Sigmoid colon (tissue), 7 donors: ENCODE data around the gene G3BP1. TPM values are rescaled to one million over a fixed set of nuclear protein-coding genes. Genes with fewer than 3 reads are reported as not detected.

ENCODE experiments used
- DNase-seq: peaks from one replicate; pipeline ENCODE4 v3.0.0-alpha.2; 2019
- H3K27ac ChIP-seq, 4 donors: fragments of 200-600 bp; sonication (generic); one replicate each; pipeline ENCODE4 v1.5.1; 2016 to 2019; ENCODE audit warnings: mild to moderate bottlenecking in 1 of 4
- H3K27me3 ChIP-seq, 3 donors: fragments of 200-600 bp; sonication (generic); one replicate each; pipeline ENCODE4 v1.5.1; 2019; ENCODE audit warnings: mild to moderate bottlenecking in 1 of 3
- H3K36me3 ChIP-seq, 4 donors: fragments of 200-600 bp; sonication (generic); one replicate each; pipeline ENCODE4 v1.5.1; 2016 to 2019
- H3K4me1 ChIP-seq, 4 donors: fragments of 200-600 bp; sonication (generic); one replicate each; pipeline ENCODE4 v1.5.1; 2017 to 2019
- H3K4me3 ChIP-seq, 4 donors: fragments of 200-600 bp; sonication (generic); one replicate each; pipeline ENCODE4 v1.5.1; 2017 to 2019; ENCODE audit warnings: mild to moderate bottlenecking in 2 of 4, moderate library complexity in 1 of 4
- H3K9me3 ChIP-seq, 4 donors: fragments of 200-600 bp in 3 of 4; sonication (generic) in 3 of 4; one replicate each; pipeline versions ENCODE4 v1.5.1 to v1.6.1; 2013 to 2019
- CTCF ChIP-seq, 4 experiments: fragments of 450-650 bp in 3 of 4; fragments of 200-600 bp in 1 of 4; IDR thresholded peaks; one replicate each; pipeline ENCODE4 v1.5.1; 2016 to 2019; ENCODE audit warnings: antibody characterized with exemption in 4 of 4, mild to moderate bottlenecking in 3 of 4, moderate library complexity in 2 of 4
- EP300 ChIP-seq, 4 donors: sonication (generic); formaldehyde crosslinking; IDR thresholded peaks; one replicate each; pipeline ENCODE4 v1.6.1; 2017; ENCODE audit warnings: antibody characterized with exemption in 4 of 4
- POLR2A ChIP-seq, 2 donors: fragments of 450-650 bp; IDR thresholded peaks; one replicate each; pipeline ENCODE4 v1.6.1; 2016; ENCODE audit warnings: antibody characterized with exemption in 2 of 2, mild to moderate bottlenecking in 2 of 2, moderate library complexity in 2 of 2
- POLR2AphosphoS5 ChIP-seq, 4 donors: sonication (generic); formaldehyde crosslinking; IDR thresholded peaks; one replicate each; pipeline ENCODE4 v1.6.1; 2017; ENCODE audit warnings: antibody characterized with exemption in 4 of 4
- WGBS, 2 donors: extraction: QIAGEN DNeasy Blood & Tissue Kit; methylation state at CpG; one replicate each; pipeline ENCODE4 v1.1.7; 2013; 5-methylcytosine and 5-hydroxymethylcytosine counted together
- intact Hi-C: fragments of 100-400 bp; cut with DNase I; formaldehyde crosslinking; loops from one replicate; pipeline ENCODE4 v1.15.1; 2023
- polyA plus RNA-seq, 3 donors: library from polyadenylated mRNA; stranded (reverse); fragments of 200-250 nt; gene quantifications; one replicate each; pipeline ENCODE4 v1.2.3, GENCODE V29; 2013
- total RNA-seq, 4 donors: library from RNA; depleted of rRNA; stranded (reverse); fragments of >200 nt; gene quantifications; one replicate each; pipeline ENCODE4 v1.1.0, GENCODE V29; 2016
- donor health status: healthy with polysubstance abuse.
- donor health status: Bipolar disorder and iron deficiency.
- donor health status: healthy.

Gene G3BP1
- total and polyA plus RNA-seq, 7 donors = 16.8 to 158 (median 68.5) TPM

GRCh38 chr5:151810897-151811296 is 39.1 kb downstream of the G3BP1 start:
- intact Hi-C loops = no loop called here
- DNase-seq = no peak
- Histone ChIP-seq H3K27me3 (no peaks in the 10 kb centered on the region), H3K27ac (no peak overlapping the region), H3K4me1 (peaks cover 0 to 27% (median 25%) of the 10 kb centered on the region in 4 donors), H3K4me3 (no peak overlapping the region), H3K9me3 (no peaks in the 10 kb centered on the region), H3K36me3 (peaks cover 0 to 38% (median 3%) of the 10 kb centered on the region in 4 donors)
- TF ChIP-seq POLR2A (IDR thresholded peaks at IDR 0.05) = no peak
- no peak for TF ChIP-seq POLR2AphosphoS5 (IDR thresholded peaks at IDR 0.05)
- no peak for TF ChIP-seq CTCF (IDR thresholded peaks at IDR 0.05)
- WGBS, 2 donors = 98 to 99% methylated on average over 1 of the region's 1 CpG

GRCh38 chr5:151811593-151812321 is 40.0 kb downstream of the G3BP1 start:
- TF ChIP-seq POLR2AphosphoS5 (IDR thresholded peaks at IDR 0.05) (peak in 1 of 4 donors; percentile 20), POLR2A (IDR thresholded peaks at IDR 0.05) (no peak)
- peak overlapping the region in 1 of 4 donors; percentile 7 for H3K27ac ChIP-seq
- peak; percentile 65 for DNase-seq
- H3K36me3 ChIP-seq = peaks cover 0 to 31% (median 3%) of the 10 kb centered on the region in 4 donors
- no peak overlapping the region for H3K4me3 ChIP-seq
- H3K4me1 ChIP-seq = peaks cover 0 to 27% (median 23%) of the 10 kb centered on the region in 4 donors
- H3K27me3 ChIP-seq = no peaks in the 10 kb centered on the region
- WGBS, 2 donors = 93 to 94% methylated on average over 5 of the region's 5 CpGs
- H3K9me3 ChIP-seq = no peaks in the 10 kb centered on the region
- intact Hi-C loops = no loop called here

- Histone ChIP-seq H3K27me3 (no peaks in the 10 kb centered on the region), H3K4me1 (peaks cover 0 to 27% (median 21%) of the 10 kb centered on the region in 4 donors), H3K9me3 (no peaks in the 10 kb centered on the region), H3K27ac (no peak overlapping the region), H3K4me3 (no peak overlapping the region), H3K36me3 (peaks cover 0 to 31% (median 3%) of the 10 kb centered on the region in 4 donors)
- no peak for DNase-seq
- intact Hi-C loops = no loop called here
- 92% methylated on average over 2 of the region's 2 CpGs for WGBS, 2 donors
- TF ChIP-seq POLR2A (IDR thresholded peaks at IDR 0.05) = no peak
- TF ChIP-seq POLR2AphosphoS5 (IDR thresholded peaks at IDR 0.05) = peak in 1 of 4 donors; percentile 15
Measured at GRCh38 chr5:151812757-151813309, 41.1 kb downstream of the G3BP1 start.

- TF ChIP-seq CTCF (IDR thresholded peaks at IDR 0.05) (no peak), EP300 (IDR thresholded peaks at IDR 0.05) (no peak), POLR2AphosphoS5 (IDR thresholded peaks at IDR 0.05) (no peak), POLR2A (IDR thresholded peaks at IDR 0.05) (no peak)
- no peak for DNase-seq
- peaks cover 0 to 27% (median 3%) of the 10 kb centered on the region in 4 donors for H3K36me3 ChIP-seq
- intact Hi-C loops = no loop called here
- no peaks in the 10 kb centered on the region for H3K27me3 ChIP-seq
- H3K27ac ChIP-seq = no peak overlapping the region
- no peak overlapping the region for H3K4me3 ChIP-seq
- WGBS, 2 donors = 84 to 89% methylated on average over 1 of the region's 1 CpG
- H3K9me3 ChIP-seq = no peaks in the 10 kb centered on the region
- peaks cover 0 to 23% (median 13%) of the 10 kb centered on the region in 4 donors for H3K4me1 ChIP-seq
Measured at GRCh38 chr5:151815051-151815450, 43.3 kb downstream of the G3BP1 start.

GRCh38 chr5:151819830-151820229 is 48.1 kb downstream of the G3BP1 start:
- H3K36me3 ChIP-seq = no peaks in the 10 kb centered on the region
- H3K4me1 ChIP-seq = peaks cover 0 to 15% (median 13%) of the 10 kb centered on the region in 4 donors
- TF ChIP-seq POLR2A (IDR thresholded peaks at IDR 0.05) (no peak), POLR2AphosphoS5 (IDR thresholded peaks at IDR 0.05) (peak in 1 of 4 donors; percentile 43), CTCF (IDR thresholded peaks at IDR 0.05) (no peak), EP300 (IDR thresholded peaks at IDR 0.05) (no peak)
- intact Hi-C loops = loop anchor here (10.0 kb wide), 1 partner anchor 695 kb away; no protein-coding TSS in a partner anchor
- no peak overlapping the region for H3K4me3 ChIP-seq
- no peak for DNase-seq
- no peaks in the 10 kb centered on the region for H3K27me3 ChIP-seq
- no peaks in the 10 kb centered on the region for H3K9me3 ChIP-seq
- H3K27ac ChIP-seq = peak overlapping the region in 1 of 4 donors; percentile 8
